ENCODE measurements around the gene CD55.
"Not testable (repeated sequence)": the region's sequence is repeated elsewhere in the genome, so short reads cannot be mapped to it uniquely, and the experiment has no call there.

CD55 gene

DNA sequence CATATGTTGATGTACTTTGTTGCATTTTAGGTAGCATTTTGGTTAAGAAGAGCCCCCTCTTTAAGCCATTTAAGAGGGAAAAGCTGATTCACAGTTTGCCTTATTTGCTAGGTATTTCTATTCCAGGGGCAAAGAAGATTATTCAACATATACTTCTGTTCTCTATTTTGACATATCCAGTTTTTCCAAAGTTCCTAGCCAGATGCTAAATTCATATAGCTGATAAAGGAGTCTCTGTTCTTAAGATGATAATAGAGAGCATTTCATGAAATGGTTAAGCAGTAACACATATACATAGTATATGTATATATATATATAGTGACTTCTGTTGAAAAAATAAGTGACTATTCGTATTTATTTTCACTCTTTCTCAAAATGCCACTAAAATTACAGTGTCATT lies 15.5 kb upstream of the CD55 start:
- DNase-seq (ENCODE audit: low spot score): no peak

GRCh38 chr1:207306603-207307002 lies 14.9 kb upstream of the CD55 start:
- DNase-seq (ENCODE audit: low spot score): no peak

- peak; percentile 35 for DNase-seq (ENCODE audit: low spot score)
These were observed 12.9 kb upstream of the CD55 start for GRCh38 chr1:207308451-207309190.

- DNase-seq (ENCODE audit: low spot score): peak; percentile 53
These were observed 11.7 kb upstream of the CD55 start for GRCh38 chr1:207309745-207310273.

- DNase-seq (ENCODE audit: low spot score): no peak
These were observed 9.4 kb upstream of the CD55 start for GRCh38 chr1:207311888-207312603.

GRCh38 chr1:207312604-207312920 lies 8.9 kb upstream of the CD55 start:
- no peak for DNase-seq (ENCODE audit: low spot score)

GRCh38 chr1:207313131-207313530 lies 8.3 kb upstream of the CD55 start:
- no peak for DNase-seq (ENCODE audit: low spot score)

- no peak for DNase-seq (ENCODE audit: low spot score)
These were observed 6.7 kb upstream of the CD55 start for GRCh38 chr1:207314816-207315215.

- DNase-seq (ENCODE audit: low spot score): no peak
These were observed 6.0 kb upstream of the CD55 start for GRCh38 chr1:207315435-207315834.

GRCh38 chr1:207316141-207316540 lies 5.3 kb upstream of the CD55 start:
- DNase-seq (ENCODE audit: low spot score): no peak

- peak; percentile 48 for DNase-seq (ENCODE audit: low spot score)
These were observed 4.7 kb upstream of the CD55 start for GRCh38 chr1:207316622-207317391.

GRCh38 chr1:207317561-207317960 lies 3.9 kb upstream of the CD55 start:
- no peak for DNase-seq (ENCODE audit: low spot score)

GRCh38 chr1:207318072-207318619 lies 3.3 kb upstream of the CD55 start:
- no peak for DNase-seq (ENCODE audit: low spot score)

DNA sequence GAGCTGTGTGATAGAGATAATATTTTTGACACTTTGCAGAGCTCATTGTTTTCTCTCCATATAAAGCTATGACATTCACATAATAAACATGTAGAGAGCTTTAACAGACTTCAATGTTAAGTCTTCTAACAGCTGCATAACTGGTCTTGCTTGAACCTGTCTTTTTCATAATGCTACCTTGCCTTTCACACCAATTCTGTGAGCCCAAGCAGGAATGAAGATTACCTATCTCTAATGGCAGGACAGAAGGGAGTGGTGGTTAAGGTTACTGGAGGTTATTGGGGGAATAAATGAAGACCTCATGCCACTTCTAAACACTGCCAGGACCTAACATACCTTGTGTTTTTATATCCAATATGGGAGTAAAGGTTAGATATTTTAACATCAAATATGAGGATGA lies 2.3 kb upstream of the CD55 start:
- no peak for DNase-seq (ENCODE audit: low spot score)

GRCh38 chr1:207320105-207320504 lies 1.4 kb upstream of the CD55 start:
- not testable (repeated sequence) for DNase-seq (ENCODE audit: low spot score)

GRCh38 chr1:207321790-207322645 lies 540 bp downstream of the CD55 start:
- DNase-seq (ENCODE audit: low spot score): peak; percentile 45

- DNase-seq (ENCODE audit: low spot score): no peak
These were observed 2.1 kb downstream of the CD55 start for GRCh38 chr1:207323425-207324225.

GRCh38 chr1:207328004-207328403 lies 6.5 kb downstream of the CD55 start:
- DNase-seq (ENCODE audit: low spot score): no peak

- no peak for DNase-seq (ENCODE audit: low spot score)
These were observed 7.5 kb downstream of the CD55 start for GRCh38 chr1:207328908-207329440.

DNA sequence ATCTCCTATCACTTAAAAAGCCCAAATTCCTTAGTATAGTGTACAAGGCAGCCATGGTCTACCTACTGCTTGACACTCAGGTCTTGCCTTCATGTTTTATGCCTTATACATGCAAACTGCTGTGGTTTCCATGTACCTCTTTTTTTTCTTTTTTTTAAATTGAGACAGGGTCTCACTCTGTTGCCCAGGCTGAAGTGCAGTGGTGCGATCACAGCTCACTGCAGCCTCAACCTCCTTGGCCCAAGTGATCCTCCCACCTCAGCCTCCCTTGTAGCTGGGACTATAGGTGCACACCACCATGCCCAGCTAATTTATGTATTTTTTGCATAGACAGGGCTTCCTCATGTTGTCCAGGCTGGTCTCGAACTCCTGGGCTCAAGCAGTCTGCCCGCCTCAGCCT lies 8.0 kb downstream of the CD55 start:
- DNase-seq (ENCODE audit: low spot score): no peak

Data from pons (tissue), 1 donor.